K562 (cell line): ENCODE results near the gene FAM120B. TPM values are rescaled to one million over a fixed set of nuclear protein-coding genes. Genes with fewer than 3 reads are reported as not detected.

Experiments
- CBX3 ChIP-seq, 2 experiments: IDR thresholded peaks; 1 replicate in 1 of 2; 2 replicates in 1 of 2; pipeline ENCODE4 v1.6.1; 2012; ENCODE audit warnings: inconsistent platforms in 2 of 2, low read length in 2 of 2, borderline replicate concordance in 1 of 2, control low read depth in 1 of 2
- FOXP1 ChIP-seq: sonication (generic); formaldehyde crosslinking; IDR thresholded peaks from 2 replicates; pipeline ENCODE4 v1.8.0; 2022; ENCODE audit warnings: mild to moderate bottlenecking, missing genetic modification reagents
- MCM7 ChIP-seq, 2 experiments: fragments of 450-650 bp; IDR thresholded peaks; 2 replicates each; pipeline ENCODE4 v1.6.1; 2016 to 2018
- MYBL2 ChIP-seq, 2 experiments: fragments of 450-650 bp in 1 of 2; sonication (generic) in 1 of 2; formaldehyde crosslinking in 1 of 2; IDR thresholded peaks; 2 replicates each; pipeline versions ENCODE4 v1.6.1 to v1.8.1; 2017 to 2022; ENCODE audit warnings: borderline replicate concordance in 1 of 2, inconsistent platforms in 1 of 2, low read depth in 1 of 2, mild to moderate bottlenecking in 1 of 2, missing genetic modification reagents in 1 of 2, moderate library complexity in 1 of 2
- NEUROD1 ChIP-seq: fragments of 150-350 bp; IDR thresholded peaks from 2 replicates; pipeline ENCODE4 v1.6.1; 2014; ENCODE audit warnings: borderline replicate concordance, low read length, low read depth; ENCODE audit not compliant: partially characterized antibody
- NFATC3 ChIP-seq: fragments of 450-650 bp; IDR thresholded peaks from 2 replicates; pipeline ENCODE4 v1.6.1; 2017; ENCODE audit warnings: mild to moderate bottlenecking
- POLR2AphosphoS2 ChIP-seq: IDR thresholded peaks from 2 replicates; pipeline ENCODE4 v1.6.1; 2012; ENCODE audit warnings: low read length, improper control_type of control experiment
- PRMT5 ChIP-seq: sonication (generic); formaldehyde crosslinking; IDR thresholded peaks from 2 replicates; pipeline ENCODE4 v1.5.0; 2020; ENCODE audit warnings: missing genetic modification reagents
- PTRF ChIP-seq: fragments of 450-650 bp; IDR thresholded peaks from 2 replicates; pipeline ENCODE4 v1.6.1; 2016; ENCODE audit warnings: mild to moderate bottlenecking, missing genetic modification characterization, missing compliant biosample characterization
- PYGO2 ChIP-seq: fragments of 450-650 bp; IDR thresholded peaks from 2 replicates; pipeline ENCODE4 v1.6.1; 2016; ENCODE audit warnings: mild to moderate bottlenecking, missing genetic modification characterization, moderate library complexity, missing compliant biosample characterization
- SP2 ChIP-seq: IDR thresholded peaks from 2 replicates; pipeline ENCODE4 v1.6.1; 2011; ENCODE audit warnings: mild to moderate bottlenecking, low read depth, low read length, moderate library complexity; ENCODE audit not compliant: poor library complexity, severe bottlenecking; ENCODE audit errors: extremely low read depth
- TCF3 ChIP-seq: sonication (generic); formaldehyde crosslinking; IDR thresholded peaks from 2 replicates; pipeline ENCODE4 v1.4.0; 2020; ENCODE audit warnings: mild to moderate bottlenecking, missing genetic modification reagents
- ZNF12 ChIP-seq: sonication (generic); formaldehyde crosslinking; IDR thresholded peaks from 2 replicates; pipeline ENCODE4 v1.4.0; 2020; ENCODE audit warnings: mild to moderate bottlenecking, missing genetic modification reagents
- ZNF232 ChIP-seq: sonication (generic); formaldehyde crosslinking; IDR thresholded peaks from 2 replicates; pipeline ENCODE4 v1.8.0; 2022; ENCODE audit warnings: mild to moderate bottlenecking, missing genetic modification reagents
- polyA plus RNA-seq, 8 experiments: library from polyadenylated mRNA; depleted of rRNA in 4 of 8; stranded (reverse) in 5 of 8; unstranded in 3 of 8; fragments of >200 nt; fragmentation: Nextera tagmentation in 2 of 8; fragmentation: Illumina TruSeq in 1 of 8; extraction: Ambion mirVana in 2 of 8; extraction: Trizol in 1 of 8; gene quantifications; 2 replicates each; pipeline versions ENCODE4 v1.2.1 to v1.2.3, GENCODE V29; 2011 to 2014; ENCODE audit warnings: inconsistent platforms in 1 of 8, missing spikeins in 1 of 8
- total RNA-seq, 7 experiments: library from RNA; depleted of rRNA in 6 of 7; stranded (reverse); fragments of >200 nt in 6 of 7; fragmentation: Illumina TruSeq in 2 of 7; extraction: Trizol in 2 of 7; gene quantifications; 2 replicates each; pipeline versions ENCODE4 v1.2.1 to v1.2.3, GENCODE V29; 2011 to 2021; ENCODE audit warnings: low replicate concordance in 1 of 7
- TF ChIP-seq, protein P1 (sequence below): sonication (generic); formaldehyde crosslinking; IDR thresholded peaks from 2 replicates; pipeline ENCODE4 v1.8.1; 2023; ENCODE audit warnings: mild to moderate bottlenecking, missing genetic modification reagents
- TF ChIP-seq, protein P2 (sequence below): fragments of 450-650 bp; formaldehyde crosslinking; IDR thresholded peaks from 2 replicates; pipeline ENCODE4 v1.4.0; 2020; ENCODE audit warnings: mild to moderate bottlenecking, mixed read lengths
- TF ChIP-seq, protein P3 (sequence below): fragments of 250-450 bp; sonication (Bioruptor Pico); IDR thresholded peaks from 2 replicates; pipeline ENCODE4 v1.8.0; 2021; ENCODE audit warnings: moderate library complexity, mild to moderate bottlenecking, inconsistent platforms
- TF ChIP-seq, protein P4 (sequence below): fragments of 200-800 bp; sonication (Bioruptor generic); IDR thresholded peaks from 2 replicates; pipeline ENCODE4 v1.6.1; 2016; ENCODE audit warnings: missing genetic modification characterization, missing compliant biosample characterization

Gene FAM120B
- total and polyA plus RNA-seq, 9 of the 15 experiments (the other 6 are each of a cell fraction or from before 2014, with no cell fraction given), result 3.5 to 22.6 (median 14.7) TPM

DNA sequence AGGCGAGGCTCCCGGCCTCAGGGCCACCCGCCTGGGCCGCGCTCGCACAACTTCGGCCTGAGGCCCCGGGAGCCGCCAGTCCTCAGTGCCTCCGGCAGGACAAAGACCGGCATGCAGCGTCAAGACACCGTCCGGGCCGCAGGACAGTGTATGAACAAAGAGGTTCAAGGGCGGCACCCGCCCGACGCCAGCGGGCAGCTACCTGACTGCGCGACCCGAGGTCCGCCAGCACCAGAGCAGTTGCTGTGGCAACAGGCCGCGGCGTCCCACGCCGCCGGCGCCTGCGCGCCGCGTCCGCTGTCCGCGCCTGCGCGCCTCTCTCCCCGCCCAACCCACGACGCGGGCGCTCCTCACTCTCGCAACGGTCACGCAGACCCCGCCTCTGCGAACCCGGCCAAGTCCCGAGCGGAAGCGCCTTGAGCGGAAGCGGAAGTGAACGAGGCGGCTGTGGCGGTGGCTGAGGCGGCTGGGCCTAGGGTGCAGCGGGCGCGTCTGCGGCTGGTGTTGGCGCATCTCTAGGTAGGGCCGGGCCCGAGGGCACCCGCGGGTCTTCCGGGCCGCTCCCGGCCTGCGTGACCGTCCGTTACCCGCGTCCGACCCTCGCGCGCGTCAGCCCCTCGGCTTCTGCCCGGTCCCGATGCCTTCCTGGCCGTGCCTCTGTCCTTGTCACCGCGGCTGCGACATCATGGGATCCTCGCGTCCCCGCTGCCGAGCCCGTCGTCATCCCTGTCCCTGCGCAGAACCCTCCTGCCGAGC, at the start of gene FAM120B (continued):
- TF ChIP-seq, protein P1, sequence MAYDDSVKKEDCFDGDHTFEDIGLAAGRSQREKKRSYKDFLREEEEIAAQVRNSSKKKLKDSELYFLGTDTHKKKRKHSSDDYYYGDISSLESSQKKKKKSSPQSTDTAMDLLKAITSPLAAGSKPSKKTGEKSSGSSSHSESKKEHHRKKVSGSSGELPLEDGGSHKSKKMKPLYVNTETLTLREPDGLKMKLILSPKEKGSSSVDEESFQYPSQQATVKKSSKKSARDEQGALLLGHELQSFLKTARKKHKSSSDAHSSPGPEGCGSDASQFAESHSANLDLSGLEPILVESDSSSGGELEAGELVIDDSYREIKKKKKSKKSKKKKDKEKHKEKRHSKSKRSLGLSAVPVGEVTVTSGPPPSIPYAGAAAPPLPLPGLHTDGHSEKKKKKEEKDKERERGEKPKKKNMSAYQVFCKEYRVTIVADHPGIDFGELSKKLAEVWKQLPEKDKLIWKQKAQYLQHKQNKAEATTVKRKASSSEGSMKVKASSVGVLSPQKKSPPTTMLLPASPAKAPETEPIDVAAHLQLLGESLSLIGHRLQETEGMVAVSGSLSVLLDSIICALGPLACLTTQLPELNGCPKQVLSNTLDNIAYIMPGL (CRISPR knock-in tag), result peak; percentile 86
- TF ChIP-seq TCF3 (CRISPR knock-in tag) (no peak), SP2 (no peak), ZNF232 (no peak; the same call in 1 of the 2 replicates), ZNF12 (CRISPR knock-in tag) (peak; percentile 14; the same call in 1 of the 2 replicates), NFATC3 (no peak), MCM7 (IDR thresholded peaks at IDR 0.05) (no peak), PTRF (tag) (no peak), FOXP1 (peak; percentile 78; the same call in 1 of the 2 replicates), PRMT5 (CRISPR knock-in tag) (no peak), CBX3 (IDR thresholded peaks at IDR 0.05; ENCODE audit: borderline replicate concordance in 1 of 2, low read length in 2 of 2) (no peak), MYBL2 (IDR thresholded peaks at IDR 0.05; ENCODE audit: low read depth) (no peak), MYBL2 (CRISPR knock-in tag; IDR thresholded peaks at IDR 0.05; ENCODE audit: borderline replicate concordance) (no peak), POLR2AphosphoS2 (peak; percentile 82; the same call in 1 of the 2 replicates), NEUROD1 (no peak), PYGO2 (tag) (no peak)
- TF ChIP-seq, protein P2, sequence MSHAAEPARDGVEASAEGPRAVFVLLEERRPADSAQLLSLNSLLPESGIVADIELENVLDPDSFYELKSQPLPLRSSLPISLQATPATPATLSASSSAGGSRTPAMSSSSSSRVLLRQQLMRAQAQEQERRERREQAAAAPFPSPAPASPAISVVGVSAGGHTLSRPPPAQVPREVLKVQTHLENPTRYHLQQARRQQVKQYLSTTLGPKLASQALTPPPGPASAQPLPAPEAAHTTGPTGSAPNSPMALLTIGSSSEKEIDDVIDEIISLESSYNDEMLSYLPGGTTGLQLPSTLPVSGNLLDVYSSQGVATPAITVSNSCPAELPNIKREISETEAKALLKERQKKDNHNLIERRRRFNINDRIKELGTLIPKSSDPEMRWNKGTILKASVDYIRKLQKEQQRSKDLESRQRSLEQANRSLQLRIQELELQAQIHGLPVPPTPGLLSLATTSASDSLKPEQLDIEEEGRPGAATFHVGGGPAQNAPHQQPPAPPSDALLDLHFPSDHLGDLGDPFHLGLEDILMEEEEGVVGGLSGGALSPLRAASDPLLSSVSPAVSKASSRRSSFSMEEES, result no peak
- TF ChIP-seq, protein P3, sequence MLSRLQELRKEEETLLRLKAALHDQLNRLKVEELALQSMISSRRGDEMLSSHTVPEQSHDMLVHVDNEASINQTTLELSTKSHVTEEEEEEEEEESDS, result no peak
- TF ChIP-seq, protein P4, sequence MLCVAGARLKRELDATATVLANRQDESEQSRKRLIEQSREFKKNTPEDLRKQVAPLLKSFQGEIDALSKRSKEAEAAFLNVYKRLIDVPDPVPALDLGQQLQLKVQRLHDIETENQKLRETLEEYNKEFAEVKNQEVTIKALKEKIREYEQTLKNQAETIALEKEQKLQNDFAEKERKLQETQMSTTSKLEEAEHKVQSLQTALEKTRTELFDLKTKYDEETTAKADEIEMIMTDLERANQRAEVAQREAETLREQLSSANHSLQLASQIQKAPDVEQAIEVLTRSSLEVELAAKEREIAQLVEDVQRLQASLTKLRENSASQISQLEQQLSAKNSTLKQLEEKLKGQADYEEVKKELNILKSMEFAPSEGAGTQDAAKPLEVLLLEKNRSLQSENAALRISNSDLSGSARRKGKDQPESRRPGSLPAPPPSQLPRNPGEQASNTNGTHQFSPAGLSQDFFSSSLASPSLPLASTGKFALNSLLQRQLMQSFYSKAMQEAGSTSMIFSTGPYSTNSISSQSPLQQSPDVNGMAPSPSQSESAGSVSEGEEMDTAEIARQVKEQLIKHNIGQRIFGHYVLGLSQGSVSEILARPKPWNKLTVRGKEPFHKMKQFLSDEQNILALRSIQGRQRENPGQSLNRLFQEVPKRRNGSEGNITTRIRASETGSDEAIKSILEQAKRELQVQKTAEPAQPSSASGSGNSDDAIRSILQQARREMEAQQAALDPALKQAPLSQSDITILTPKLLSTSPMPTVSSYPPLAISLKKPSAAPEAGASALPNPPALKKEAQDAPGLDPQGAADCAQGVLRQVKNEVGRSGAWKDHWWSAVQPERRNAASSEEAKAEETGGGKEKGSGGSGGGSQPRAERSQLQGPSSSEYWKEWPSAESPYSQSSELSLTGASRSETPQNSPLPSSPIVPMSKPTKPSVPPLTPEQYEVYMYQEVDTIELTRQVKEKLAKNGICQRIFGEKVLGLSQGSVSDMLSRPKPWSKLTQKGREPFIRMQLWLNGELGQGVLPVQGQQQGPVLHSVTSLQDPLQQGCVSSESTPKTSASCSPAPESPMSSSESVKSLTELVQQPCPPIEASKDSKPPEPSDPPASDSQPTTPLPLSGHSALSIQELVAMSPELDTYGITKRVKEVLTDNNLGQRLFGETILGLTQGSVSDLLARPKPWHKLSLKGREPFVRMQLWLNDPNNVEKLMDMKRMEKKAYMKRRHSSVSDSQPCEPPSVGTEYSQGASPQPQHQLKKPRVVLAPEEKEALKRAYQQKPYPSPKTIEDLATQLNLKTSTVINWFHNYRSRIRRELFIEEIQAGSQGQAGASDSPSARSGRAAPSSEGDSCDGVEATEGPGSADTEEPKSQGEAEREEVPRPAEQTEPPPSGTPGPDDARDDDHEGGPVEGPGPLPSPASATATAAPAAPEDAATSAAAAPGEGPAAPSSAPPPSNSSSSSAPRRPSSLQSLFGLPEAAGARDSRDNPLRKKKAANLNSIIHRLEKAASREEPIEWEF, result no peak
